HG03095 (cell line): Measurements from ENCODE around the gene NUDT1.

Experiments used
- ATAC-seq: cut with Tn5 transposase; IDR thresholded peaks from one replicate; pipeline ENCODE4 v1.9.1; 2021; ENCODE audit warnings: moderate library complexity; ENCODE audit not compliant: unreplicated experiment

NUDT1 gene

DNA sequence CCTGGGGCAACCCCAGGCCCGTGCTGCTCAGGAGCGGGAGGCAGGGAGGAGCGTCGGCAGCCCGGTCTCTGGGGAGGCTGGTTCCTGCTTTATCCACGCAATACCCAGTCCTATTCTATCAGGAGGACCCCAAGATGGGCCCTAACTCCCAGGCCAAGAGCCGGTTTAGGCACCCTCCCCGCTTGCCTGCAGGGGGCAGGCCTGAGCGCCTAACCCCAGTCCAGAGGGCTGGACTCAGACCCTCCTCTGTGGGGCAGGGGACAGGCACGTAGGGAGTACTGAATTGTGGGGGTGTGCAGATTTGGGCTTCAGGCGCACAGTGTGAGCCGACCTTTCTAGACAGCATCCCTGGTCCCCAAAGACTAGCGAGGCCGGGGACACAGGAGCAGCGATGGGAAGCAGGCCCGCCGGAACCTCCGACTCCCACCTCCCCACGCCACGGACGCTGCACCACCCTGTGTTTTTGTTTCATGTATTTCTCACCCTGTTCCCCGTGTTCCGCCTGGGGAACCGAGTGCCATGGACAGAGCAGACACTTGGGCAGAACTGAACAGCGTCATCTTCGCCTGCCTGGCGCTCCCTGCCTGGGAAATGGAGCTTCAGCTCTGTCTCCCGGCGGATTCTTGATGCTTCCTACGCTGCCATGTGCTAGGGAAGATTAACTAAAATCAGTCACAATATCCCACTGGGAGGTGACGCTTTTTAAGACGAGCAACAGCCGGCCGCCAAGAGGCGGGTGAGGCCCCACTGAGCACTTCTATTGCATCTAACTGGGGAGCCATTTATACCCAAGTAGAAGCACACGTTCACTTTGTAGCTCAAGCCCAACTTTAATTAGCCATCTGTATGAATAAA lies 5.3 kb downstream of the NUDT1 start:
- no peak for ATAC-seq

DNA sequence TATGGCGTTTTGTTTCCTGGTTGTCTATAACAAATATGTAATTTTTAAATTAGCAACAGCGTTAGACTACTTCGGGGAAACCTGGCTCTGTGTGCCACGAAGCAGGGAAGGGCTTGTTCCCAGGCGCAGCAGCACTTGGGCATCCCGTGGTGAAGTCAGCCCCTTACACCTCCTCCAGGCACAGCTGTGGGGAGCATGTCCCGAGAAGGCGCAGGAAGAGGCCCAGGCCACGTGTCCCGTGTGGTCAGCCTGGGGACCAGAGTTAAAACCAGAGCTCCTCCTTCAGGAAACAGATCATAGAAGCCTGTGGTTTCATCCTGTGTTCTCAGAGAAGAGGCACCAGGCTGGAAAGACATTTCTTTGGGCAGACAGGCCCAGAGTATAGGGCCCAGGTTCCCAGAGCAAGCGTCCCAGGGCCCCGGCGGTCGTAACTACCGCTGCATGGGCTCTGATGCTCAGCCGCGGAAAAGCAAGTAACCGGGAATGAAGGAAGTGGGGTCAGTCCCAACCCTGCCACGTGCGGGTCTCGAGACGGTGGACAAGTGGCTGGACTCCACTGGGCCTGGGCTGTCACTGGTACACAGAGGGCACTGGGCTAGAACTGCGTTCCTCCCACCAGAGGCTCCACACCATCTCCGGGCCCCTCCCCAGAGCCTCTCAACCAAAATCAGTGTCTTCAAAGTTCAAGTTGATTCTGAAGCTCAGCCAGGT lies 7.1 kb downstream of the NUDT1 start:
- peak; percentile 55 for ATAC-seq

DNA sequence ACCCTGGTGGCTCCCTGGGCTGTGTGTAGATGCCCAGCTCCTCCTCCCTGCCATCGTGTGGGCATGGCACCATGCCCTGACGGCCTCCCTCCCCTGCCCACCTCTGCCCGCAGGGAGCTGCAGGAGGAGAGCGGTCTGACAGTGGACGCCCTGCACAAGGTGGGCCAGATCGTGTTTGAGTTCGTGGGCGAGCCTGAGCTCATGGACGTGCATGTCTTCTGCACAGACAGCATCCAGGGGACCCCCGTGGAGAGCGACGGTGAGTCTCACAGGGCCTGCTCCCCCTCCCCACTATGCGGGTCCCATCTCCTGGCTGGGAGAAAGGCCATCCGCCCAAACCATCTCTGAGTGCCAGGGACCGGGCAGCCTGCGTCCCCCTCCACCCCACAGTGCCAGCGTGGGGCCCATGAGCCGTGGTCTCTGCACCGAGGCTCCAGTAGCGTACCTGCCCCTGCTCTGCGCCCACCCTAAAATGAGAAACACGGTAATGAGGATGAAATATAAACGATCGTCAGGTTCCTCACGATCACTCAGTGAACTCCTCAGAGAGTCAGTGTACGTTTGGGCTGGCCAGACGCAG lies 7.8 kb downstream of the NUDT1 start:
- ATAC-seq = no peak

DNA sequence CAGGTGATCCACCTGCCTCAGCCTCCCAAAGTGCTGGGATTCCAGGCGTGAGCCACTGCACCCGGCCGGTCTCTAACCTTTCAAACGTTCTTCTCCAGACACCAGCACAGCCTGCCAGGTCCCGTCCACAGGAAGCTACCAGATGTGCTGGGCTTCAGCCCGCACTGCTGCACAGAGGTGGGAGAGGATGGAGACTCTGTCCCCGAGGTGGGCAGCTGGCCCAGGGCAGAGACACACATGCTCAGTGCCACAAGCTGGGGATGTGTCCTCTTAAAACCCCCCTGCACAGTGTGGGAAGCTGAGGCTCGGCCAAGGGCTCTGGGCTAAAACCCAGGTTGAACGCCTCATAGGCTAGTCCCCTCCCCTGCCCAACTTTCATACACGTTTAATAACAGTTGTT lies 9.4 kb downstream of the NUDT1 start:
- no peak for ATAC-seq

DNA sequence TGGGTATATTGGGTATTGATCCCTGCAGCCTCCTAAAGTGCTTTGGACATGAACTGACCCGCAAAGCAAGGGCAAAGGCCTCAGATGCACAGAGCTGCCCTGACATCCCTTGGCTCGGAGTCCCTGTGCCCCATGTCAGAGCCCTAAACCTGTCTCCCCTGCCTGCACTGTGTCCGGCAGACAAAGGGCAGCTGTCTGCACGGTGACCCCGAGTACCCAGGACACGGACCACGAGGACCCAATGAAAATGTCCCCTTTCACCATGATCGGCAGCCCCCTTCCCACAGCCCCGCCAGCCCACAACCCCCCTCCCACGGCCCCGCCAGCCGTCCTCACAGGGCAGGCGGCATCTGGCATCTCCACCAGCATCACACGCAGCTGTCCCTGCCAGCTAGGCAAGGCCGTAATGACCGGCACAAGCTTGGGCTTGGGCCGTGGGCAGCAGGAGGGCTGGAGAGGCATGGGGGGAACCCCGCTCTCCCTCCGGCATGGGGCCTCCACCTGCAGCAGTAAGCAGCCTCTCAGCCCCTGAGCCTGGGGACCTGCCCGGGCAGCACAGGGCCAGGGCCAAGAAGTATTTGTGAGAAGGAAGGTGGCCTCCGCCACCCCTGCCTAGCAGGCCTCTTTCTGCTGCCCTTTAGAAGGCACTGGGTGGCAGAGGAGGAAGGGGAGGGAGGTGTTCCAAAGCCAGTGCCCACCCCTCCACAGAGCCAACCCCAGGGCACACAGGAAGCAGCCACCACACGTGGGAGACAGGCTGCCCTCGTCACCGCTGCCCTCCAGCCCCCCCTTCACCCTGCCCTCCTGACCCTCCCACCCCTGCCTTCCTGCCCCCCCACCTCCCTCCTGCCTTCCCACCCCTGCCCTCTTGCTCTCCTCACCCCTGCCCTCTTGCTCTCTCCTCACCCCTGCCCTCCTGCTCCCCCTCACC lies 10.1 kb downstream of the NUDT1 start:
- ATAC-seq = no peak

DNA sequence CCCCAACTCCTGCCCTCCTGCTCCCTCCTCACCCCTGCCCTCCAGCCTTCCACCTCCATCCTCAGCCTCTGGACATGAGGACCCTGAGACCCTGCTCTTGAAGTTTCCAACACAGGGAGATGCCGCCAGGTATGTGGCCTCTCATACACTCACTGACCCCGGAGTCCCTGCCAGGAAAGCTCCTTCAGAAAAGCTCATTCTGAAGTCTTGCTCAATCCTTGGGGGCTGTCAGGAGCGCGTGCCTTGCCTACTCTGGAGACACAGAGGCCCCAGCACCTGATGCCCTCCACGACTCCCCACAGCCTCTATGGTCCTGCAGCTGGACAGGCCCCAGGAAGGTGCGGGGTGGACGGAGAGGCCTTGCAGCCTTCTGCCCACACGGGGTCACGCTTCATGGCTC lies 11.0 kb downstream of the NUDT1 start:
- no peak for ATAC-seq

DNA sequence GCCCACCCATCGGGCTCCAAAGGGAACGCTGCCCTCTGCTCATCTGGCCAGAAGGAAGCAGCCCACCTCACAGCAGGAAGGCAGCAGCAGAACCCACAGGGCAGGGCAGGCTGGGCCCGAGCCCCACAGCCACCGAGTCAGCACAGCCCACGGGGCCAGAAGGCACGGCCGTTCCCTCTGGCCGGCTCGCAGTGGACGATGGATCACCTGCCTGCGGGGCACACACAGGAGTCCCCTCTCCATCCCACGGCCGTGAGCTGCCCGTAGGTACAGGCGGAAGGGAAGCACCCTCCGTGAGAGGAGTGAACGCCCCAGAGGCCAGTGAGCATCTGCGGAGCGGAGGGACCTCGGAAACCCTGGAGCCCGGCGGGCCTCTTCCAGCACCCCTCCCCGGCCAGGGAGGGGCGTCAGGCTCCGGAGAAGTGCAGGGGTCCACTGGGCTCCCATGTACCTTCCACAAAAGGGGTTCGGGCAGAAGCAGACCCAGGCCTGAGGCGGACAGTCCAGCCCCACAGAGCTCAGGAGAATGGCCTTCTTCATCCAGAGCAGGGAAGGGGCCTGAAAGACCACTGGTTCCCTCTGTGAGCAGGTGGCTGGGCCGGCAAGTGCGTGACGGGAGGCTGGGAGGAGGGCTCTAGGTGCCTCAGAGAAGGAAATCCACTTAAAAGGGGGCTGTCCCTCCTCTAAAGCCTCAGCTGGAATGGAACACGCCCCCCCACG lies 11.7 kb downstream of the NUDT1 start:
- no peak for ATAC-seq

DNA sequence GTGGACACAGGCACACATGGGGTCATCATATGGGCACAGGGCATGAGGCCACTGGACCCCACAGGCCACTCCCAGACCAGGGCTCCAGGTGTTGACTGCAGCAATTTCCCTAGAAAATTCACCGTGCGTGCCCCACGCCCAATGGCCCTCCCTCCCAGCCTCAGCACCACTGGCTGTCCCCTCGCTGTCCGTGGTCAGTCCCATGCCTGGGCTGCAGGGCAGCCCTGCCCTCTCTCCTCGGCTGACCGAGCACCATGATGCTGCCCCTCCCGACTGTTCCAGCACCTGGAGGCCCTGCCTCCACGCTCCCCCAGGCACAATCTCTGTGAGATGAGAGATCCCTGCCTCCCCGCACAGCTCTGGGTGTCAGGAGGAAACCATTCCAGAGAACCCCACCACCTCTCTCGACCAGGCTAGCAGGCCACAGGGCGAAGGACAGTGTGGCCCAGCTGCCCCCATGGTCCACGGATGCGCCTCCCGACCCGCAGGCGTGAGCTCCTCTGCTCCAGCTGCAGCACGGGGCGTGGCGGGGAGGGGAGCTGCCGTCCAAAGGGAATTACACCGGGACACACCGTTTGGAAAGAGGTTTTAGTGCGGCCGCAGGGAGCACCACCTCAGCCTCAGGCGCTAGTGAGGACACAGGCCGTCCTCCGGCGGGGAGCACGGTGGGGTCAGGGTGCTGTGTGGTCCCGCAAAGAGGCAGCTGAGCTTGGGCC lies 12.6 kb downstream of the NUDT1 start:
- ATAC-seq = no peak

DNA sequence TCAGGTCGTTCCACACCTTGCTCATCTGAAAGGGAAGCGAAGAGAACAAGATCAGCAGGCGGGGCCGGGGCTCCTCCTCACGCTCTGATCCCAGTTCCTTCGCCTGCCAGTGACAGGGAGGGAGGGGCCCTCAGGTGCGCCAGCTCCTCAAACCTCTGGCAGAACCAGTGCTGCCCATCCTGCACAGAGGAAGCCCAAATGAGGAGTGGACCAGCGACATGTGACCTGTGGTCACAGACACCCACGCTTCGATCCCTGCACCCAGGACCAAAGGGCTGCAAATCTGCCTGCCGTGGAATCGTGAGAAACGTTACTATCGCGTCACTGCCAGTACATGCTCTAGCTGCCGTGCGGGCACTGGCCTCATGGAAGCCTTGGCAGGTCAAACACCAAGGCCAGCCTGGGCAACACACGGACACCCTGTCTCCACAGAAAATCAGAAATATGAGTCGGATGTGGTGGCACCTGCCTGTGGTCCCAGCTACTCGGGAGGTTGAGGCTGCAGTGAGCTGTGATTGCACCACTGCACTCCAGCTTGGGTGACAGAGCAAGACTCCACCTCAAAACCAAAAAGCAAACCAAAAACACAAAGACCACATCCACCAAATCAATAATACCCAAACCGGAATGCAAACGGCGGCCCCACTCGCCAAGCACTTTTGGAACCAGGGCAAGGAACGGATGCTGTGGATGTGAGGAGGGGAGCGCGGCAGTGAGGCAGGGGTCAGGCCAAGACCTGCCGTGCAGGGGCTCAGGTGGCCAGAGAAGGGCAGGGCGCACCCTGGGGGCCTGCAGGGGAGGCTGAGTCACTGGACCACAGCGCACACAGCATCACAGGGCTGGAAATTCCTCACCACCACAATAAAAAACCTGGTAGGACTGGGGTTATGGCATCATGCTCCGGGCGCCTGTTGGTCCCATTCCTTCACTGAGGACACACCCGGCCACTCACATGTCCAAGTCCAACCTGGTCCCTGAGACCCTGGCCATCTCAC lies 13.4 kb downstream of the NUDT1 start:
- ATAC-seq = no peak

DNA sequence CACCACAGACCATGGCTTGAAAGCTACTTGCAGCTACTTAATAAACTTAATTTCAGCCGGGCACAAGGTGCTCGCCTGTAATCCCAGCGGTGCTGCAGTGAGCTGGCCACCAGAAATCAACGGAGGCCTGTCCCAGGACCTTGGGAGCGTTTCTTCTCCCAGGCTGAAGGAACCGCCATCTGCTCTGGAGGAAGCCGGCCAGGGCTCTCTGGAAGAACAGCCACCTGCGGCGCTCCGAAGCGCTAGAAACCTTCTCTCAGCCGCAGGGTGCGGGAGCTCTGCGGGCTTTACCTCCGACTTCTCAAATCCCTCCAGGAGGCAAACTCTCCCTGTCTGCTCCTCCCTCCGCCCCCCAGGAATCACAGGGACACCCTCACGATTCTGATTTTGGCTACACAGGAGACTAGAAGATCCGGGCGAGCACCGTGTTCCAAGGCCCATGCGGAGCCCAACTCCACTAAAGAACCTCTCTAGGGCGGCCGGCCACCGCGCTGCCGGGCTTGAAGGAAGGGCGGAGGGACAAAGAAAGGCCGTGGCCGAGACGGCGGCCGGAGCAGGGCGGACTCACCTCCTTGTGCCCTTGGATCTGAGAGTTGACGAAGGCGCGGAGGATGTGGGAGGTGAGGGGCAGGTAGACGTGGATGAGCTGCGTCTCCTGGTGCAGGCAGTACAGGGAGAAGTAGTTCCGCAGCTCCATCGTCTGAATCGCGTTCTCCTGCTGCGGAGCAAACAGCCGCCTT lies 14.4 kb downstream of the NUDT1 start:
- ATAC-seq = no peak

DNA sequence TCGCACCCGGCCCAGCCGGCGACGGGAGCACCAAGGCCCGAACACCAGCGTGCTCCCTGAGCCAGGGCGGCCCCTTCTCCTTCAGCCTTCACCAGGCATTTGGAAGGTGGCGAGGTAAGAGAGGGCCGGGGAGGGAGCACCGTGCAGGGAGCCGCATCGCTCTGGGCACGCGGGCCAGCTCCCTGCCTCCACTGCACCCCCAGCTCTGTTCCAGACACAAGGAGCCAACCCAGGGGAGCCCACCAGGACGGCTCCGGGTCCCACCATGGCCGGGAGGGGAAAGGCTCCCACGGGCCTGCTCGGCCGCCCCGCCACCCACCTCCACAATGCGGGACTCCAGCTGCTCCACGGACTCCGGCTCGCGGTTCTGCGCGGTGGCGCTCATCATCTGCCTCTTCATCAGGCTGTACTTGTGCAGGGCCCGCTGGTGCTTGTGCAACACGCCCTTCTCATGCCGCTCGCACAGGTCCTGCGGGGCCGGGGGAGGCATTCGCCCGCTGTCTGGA lies 15.1 kb downstream of the NUDT1 start:
- ATAC-seq = no peak

DNA sequence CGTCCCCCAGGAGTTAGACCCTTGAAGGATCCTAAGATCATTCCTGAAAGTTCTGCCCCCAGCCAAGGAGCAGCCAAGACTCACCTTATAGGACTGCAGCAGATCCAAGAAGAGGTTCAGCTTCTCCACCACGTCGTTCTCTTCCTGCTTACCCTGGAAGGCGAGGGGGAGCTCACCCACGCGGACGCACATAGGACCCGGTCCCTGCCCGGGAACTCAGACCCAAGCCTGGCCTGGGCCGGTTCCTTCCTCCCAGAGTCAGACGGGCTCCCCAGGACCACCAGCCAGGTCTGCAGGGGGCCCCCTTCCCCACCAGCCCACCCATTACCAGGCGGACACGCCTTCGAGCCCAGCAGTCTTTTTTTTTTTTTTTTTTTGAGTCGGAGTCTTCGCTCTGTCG lies 15.6 kb downstream of the NUDT1 start:
- no peak for ATAC-seq

DNA sequence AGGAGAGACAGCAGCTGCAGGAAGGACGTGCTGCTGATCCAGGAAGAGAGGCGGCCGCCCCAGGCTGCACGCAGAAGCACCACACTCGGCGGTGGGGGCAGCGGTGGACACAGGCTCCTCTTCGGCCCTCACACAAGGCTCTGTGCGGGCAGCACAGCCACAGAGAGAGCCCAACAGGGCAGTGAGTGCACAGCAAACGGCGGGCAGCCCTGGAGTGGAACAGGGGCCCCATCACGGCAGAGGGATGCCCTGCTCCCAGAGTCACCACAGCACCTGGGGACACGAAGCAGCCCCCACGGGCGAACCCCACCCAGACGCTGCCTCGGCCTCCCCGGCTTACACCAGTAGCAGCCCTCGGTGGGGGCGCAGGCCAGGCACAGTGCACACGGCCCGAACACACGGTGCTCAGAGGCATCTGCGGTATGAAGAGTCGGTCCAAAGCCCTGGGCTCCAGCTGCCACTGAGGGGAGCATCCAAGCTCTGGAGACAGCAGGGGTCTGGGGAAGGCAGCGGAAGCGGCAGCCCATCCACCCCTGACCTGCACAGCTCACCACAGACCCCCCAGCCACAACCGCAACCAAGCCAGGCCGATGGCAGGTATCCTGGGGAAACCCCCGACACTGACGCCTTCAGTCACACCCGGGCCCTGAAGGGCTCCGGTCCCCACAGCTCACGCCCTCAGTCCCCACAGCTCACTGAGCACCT lies 16.8 kb downstream of the NUDT1 start:
- peak; percentile 61 for ATAC-seq

DNA sequence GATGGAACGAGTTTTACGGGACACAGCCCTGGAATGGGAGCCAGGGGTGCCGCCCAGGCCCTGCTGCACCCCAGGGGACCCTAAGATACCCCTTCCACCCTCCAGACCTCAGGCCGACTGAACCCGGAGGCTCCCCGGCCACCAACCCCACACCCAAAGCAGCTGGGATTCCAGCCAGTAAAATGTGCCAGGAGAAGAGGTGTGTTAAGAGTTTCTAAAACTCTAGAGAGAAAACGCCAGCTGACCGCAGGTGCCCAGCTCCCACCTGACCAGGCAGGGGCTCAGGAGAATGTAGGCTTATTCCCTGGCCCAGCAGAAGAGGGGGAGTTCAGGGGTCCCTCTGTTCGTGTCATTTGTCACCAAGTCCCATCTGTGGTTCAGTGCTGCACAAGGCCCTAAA lies 17.5 kb downstream of the NUDT1 start:
- no peak for ATAC-seq

DNA sequence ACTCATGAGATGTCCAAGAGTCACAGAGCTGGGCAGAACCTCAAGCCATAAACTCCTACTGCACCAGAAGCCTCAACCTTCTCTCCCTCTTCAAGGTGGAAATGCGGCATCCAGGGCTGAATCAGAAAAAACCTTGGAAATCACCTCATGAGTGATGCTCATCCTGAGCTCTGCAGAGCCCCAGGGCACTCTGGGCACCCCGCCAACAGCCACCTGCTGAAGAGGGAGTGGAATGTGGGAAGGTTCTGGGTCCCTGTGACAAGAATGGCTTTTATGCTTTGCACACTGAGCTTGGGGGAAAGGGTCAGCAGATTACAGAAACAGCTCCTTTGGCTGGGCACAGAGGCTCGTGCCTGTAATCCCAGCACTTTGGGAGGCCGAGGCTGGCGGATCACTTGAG lies 18.8 kb downstream of the NUDT1 start:
- ATAC-seq = no peak

DNA sequence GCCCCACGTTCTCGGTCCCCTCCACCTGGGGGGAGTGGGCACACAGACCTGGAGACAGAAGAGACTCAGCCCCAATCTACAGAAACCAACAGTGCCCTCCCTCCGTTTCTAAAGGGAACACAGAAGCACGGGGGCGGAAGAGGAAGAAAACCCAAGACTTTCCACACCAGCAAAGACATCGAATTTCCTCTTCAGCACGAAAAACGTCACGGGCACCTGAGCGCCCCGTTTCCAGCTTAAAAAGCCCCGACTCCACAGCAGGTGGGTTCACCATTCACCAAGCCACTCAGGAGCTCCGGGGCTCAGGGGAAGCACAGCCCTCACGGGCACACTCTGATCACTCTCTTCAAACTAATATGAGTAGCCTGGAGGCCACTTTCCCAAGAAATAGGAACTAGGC lies 19.6 kb downstream of the NUDT1 start:
- no peak for ATAC-seq

DNA sequence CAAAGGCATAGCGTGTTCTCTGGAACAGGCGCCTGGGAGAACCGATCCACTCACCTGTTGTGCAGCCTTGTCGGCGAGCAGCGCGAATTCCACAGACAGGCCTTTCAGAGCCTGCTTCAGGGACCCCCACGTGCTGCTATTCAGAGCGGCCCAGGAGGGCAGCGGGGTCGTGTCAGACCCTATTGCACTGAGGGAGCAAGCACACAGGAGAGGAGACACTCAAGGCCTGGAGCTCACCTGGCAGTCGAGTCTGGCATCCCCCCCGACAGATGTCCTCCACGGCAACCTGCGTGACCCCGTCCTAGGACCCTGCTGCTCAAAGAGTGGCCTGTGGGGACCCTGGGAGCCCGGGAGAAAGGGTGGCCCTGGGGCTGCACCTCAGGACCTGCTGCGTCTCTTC lies 21.1 kb downstream of the NUDT1 start:
- no peak for ATAC-seq
